K562 (cell line): ENCODE data around the gene PRCP. TPM values are rescaled to one million over a fixed set of nuclear protein-coding genes. Genes with fewer than 3 reads are reported as not detected.
A peak's percentile ranks its signal among the peaks of the same experiment; 100 is the strongest.
"Not testable (repeated sequence)": the region's sequence is repeated elsewhere in the genome, so short reads cannot be mapped to it uniquely, and the experiment has no call there.

Experiments
- ATAC-seq: fragments of 200-7000 bp; cut with Tn5 transposase; 3 replicates; pipeline ENCODE4 v1.9.1; 2020; ENCODE audit warnings: moderate library complexity
- BruUV-seq: library from RNA; stranded (reverse); fragments of 400-500 nt; replicated peaks from 2 replicates; lab custom pipeline; 2021; lab: Mats Ljungman, UMichigan
- CTCF ChIA-PET: fragments of 300-600 bp; formaldehyde crosslinking; extraction: SDS; loops from one replicate; lab custom pipeline; 2021; ENCODE audit warnings: low intra/inter-chr PET ratio; lab: Yijun Ruan, JAX
- POLR2A ChIA-PET: fragments of 300-600, 350-650 bp; sonication (Branson Sonifier 250); formaldehyde crosslinking; extraction: SDS; loops from one replicate; lab custom pipeline; 2021; ENCODE audit warnings: antibody characterized with exemption, inconsistent platforms; lab: Yijun Ruan, JAX
- DNase-seq, 4 experiments: peaks; one replicate each; pipeline versions ENCODE4 v3.0.0 to v3.0.0-alpha.2; 2011 to 2018; ENCODE audit warnings: low spot score in 3 of 4, mixed read lengths in 3 of 4; ENCODE audit errors: extremely low read depth in 1 of 4
- FAIRE-seq: peaks from 2 replicates; lab custom pipeline; 2011; peaks lifted over from hg19 to GRCh38; lab: Jason Lieb, UNC
- H2AFZ ChIP-seq: 2 replicates; pipeline ENCODE4 v1.6.0; 2011; ENCODE audit warnings: low read depth, low read length, control low read depth, inconsistent platforms
- H3K27ac ChIP-seq: fragments of 200-600 bp; 3 replicates; pipeline ENCODE4 v1.8.0; 2011; ENCODE audit warnings: low read depth, mild to moderate bottlenecking, control low read depth, inconsistent platforms, low read length, moderate library complexity, mixed read lengths; ENCODE audit errors: extremely low read depth
- H3K27me3 ChIP-seq, 2 experiments: fragments of 300-600 bp in 1 of 2; 2 replicates in 1 of 2; 3 replicates in 1 of 2; pipeline versions ENCODE4 v1.6.0 to v1.8.0; 2011; ENCODE audit warnings: inconsistent platforms in 2 of 2, low read length in 2 of 2, mild to moderate bottlenecking in 1 of 2, mixed read lengths in 1 of 2, moderate library complexity in 1 of 2; ENCODE audit not compliant: control insufficient read depth in 2 of 2, insufficient read depth in 2 of 2
- H3K36me3 ChIP-seq: fragments of 300-600 bp; 3 replicates; pipeline ENCODE4 v1.8.0; 2011; ENCODE audit warnings: mild to moderate bottlenecking, low read length, inconsistent platforms; ENCODE audit not compliant: control insufficient read depth, insufficient read depth
- H3K4me1 ChIP-seq, 2 experiments: fragments of 200-600 bp in 1 of 2; replicated peaks in 1 of 2; 2 replicates in 1 of 2; 3 replicates in 1 of 2; pipeline versions ENCODE4 v1.5.1 to v1.8.0; 2011; ENCODE audit warnings: inconsistent platforms in 2 of 2, low read length in 2 of 2, mild to moderate bottlenecking in 1 of 2, mixed read lengths in 1 of 2, moderate library complexity in 1 of 2; ENCODE audit not compliant: control insufficient read depth in 2 of 2, insufficient read depth in 2 of 2
- H3K4me2 ChIP-seq: 2 replicates; pipeline ENCODE4 v1.6.1; 2011; ENCODE audit warnings: low read length, control low read depth, inconsistent platforms, mixed read lengths; ENCODE audit not compliant: insufficient read depth
- H3K4me3 ChIP-seq: fragments of 200-600 bp; sonication (generic), shearing (Covaris generic); 2 replicates; pipeline ENCODE4 v1.5.1; 2016; ENCODE audit warnings: control low read depth, inconsistent platforms
- H3K79me2 ChIP-seq: fragments of 200-600 bp; 3 replicates; pipeline ENCODE4 v1.8.0; 2011; ENCODE audit warnings: low read length, inconsistent platforms; ENCODE audit not compliant: control insufficient read depth, insufficient read depth
- H3K9ac ChIP-seq, 2 experiments: 2 replicates each; pipeline versions ENCODE4 v1.6.0 to v1.6.1; 2011; ENCODE audit warnings: low read depth in 2 of 2, low read length in 2 of 2, control low read depth in 1 of 2, inconsistent platforms in 1 of 2, mild to moderate bottlenecking in 1 of 2, mixed read lengths in 1 of 2; ENCODE audit not compliant: insufficient read depth in 1 of 2
- H3K9me1 ChIP-seq: one replicate; pipeline ENCODE4 v1.6.0; 2011; ENCODE audit warnings: inconsistent platforms, mild to moderate bottlenecking, low read length, moderate library complexity; ENCODE audit not compliant: control insufficient read depth, insufficient read depth
- H3K9me3 ChIP-seq: replicated peaks from 2 replicates; pipeline ENCODE4 v1.5.1; 2011; ENCODE audit warnings: low read depth, low read length, inconsistent platforms; ENCODE audit not compliant: control insufficient read depth, insufficient read depth
- H4K20me1 ChIP-seq: replicated peaks from 2 replicates; pipeline ENCODE4 v1.6.1; 2011; ENCODE audit warnings: low read length, inconsistent platforms, mixed read lengths; ENCODE audit not compliant: control insufficient read depth, insufficient read depth
- NCOA1 ChIP-seq: fragments of 450-650 bp; IDR thresholded peaks from 2 replicates; pipeline ENCODE4 v1.6.1; 2016; ENCODE audit warnings: low read depth
- ZFP1 ChIP-seq: fragments of 450-650 bp; formaldehyde crosslinking; IDR thresholded peaks from 2 replicates; pipeline ENCODE4 v1.4.0; 2020; ENCODE audit warnings: mild to moderate bottlenecking, mixed read lengths
- ZNF224 ChIP-seq: sonication (generic); formaldehyde crosslinking; IDR thresholded peaks from 2 replicates; pipeline ENCODE4 v1.8.0; 2022; ENCODE audit warnings: mild to moderate bottlenecking, missing genetic modification reagents
- WGBS: fragments of 100-300 bp; shearing (Covaris generic); methylation state at CpG from one replicate; pipeline ENCODE4 v1.1.6; 2016; ENCODE audit warnings: low coverage, mixed read lengths; ENCODE audit not compliant: insufficient coverage; ENCODE audit errors: missing lambda C conversion rate; 5-methylcytosine and 5-hydroxymethylcytosine counted together
- in situ Hi-C: fragments of 300-500 bp; cut with MboI; formaldehyde crosslinking; loops from 4 replicates; pipeline ENCODE4 v1.15.0; 2018; ENCODE audit warnings: inconsistent platforms, mixed read lengths
- intact Hi-C: fragments of 100-400 bp; cut with micrococcal nuclease; formaldehyde crosslinking; loops from 2 replicates; pipeline ENCODE4 v1.14.2; 2022
- polyA plus RNA-seq, 8 experiments: library from polyadenylated mRNA; depleted of rRNA in 4 of 8; stranded (reverse) in 5 of 8; unstranded in 3 of 8; fragments of >200 nt; fragmentation: Nextera tagmentation in 2 of 8; fragmentation: Illumina TruSeq in 1 of 8; extraction: Ambion mirVana in 2 of 8; extraction: Trizol in 1 of 8; gene quantifications; 2 replicates each; pipeline versions ENCODE4 v1.2.1 to v1.2.3, GENCODE V29; 2011 to 2014; ENCODE audit warnings: inconsistent platforms in 1 of 8, missing spikeins in 1 of 8
- total RNA-seq, 7 experiments: library from RNA; depleted of rRNA in 6 of 7; stranded (reverse); fragments of >200 nt in 6 of 7; fragmentation: Illumina TruSeq in 2 of 7; extraction: Trizol in 2 of 7; gene quantifications; 2 replicates each; pipeline versions ENCODE4 v1.2.1 to v1.2.3, GENCODE V29; 2011 to 2021; ENCODE audit warnings: low replicate concordance in 1 of 7
- TF ChIP-seq, protein P1 (sequence below), 2 experiments: fragments of 450-650 bp; formaldehyde crosslinking in 1 of 2; IDR thresholded peaks; 2 replicates each; pipeline versions ENCODE4 v1.4.0 to v1.6.1; 2014 to 2020; ENCODE audit warnings: mild to moderate bottlenecking in 2 of 2, borderline replicate concordance in 1 of 2, low read depth in 1 of 2

The PRCP gene
- total and polyA plus RNA-seq, 9 of the 15 experiments (the other 6 are each of a cell fraction or from before 2014, with no cell fraction given), result 9.5 to 43.1 (median 23.2) TPM

DNA sequence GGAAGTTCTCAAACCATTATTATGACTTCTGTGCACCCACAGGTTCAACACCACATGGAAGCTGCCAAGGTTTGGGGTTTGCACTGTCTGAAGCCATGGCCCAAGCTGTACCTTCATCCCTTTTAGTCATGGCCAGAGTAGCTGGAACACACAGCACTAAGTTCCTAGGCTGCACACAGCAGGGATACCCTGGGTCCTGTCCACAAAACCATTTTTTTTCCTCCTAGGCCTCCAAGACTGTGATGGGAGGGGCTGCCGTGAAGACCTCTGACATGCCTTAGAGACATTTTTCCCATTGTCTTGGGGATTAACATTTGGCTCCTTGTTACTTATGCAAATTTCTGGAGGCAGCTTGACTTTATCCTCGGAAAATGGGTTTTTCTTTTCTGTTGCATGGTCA is 44.0 kb upstream of the PRCP start:
- Histone ChIP-seq H4K20me1 (no peaks in the 10 kb centered on the region), H3K79me2 (no peaks in the 10 kb centered on the region), H3K27ac (no peak overlapping the region), H3K4me1 (0 out of 5 replicates have a peak, but pooled peaks cover 0 to 3% of the 10 kb centered on the region in 2 experiments), H3K36me3 (no peaks in the 10 kb centered on the region), H3K4me3 (no peak overlapping the region), H3K27me3 (0 out of 5 replicates have a peak, but pooled peaks cover 0 to 4% of the 10 kb centered on the region in 2 experiments), H2AFZ (no peak overlapping the region), H3K9me1 (no peaks in the 10 kb centered on the region), H3K4me2 (no peak overlapping the region), H3K9ac (no peak overlapping the region), H3K9me3 (no peaks in the 10 kb centered on the region)
- in situ Hi-C loops (no loop called here), intact Hi-C loops (no loop called here)
- CTCF ChIA-PET, result no interaction called here
- no TSS peak for BruUV-seq
- DNase-seq (no peak), FAIRE-seq (no peak), ATAC-seq (peak; percentile 51; the same call in 2 of the 3 replicates)
- TF ChIP-seq ZFP1 (CRISPR knock-in tag) (no peak), ZNF224 (CRISPR knock-in tag) (no peak), NCOA1 (no peak)
- TF ChIP-seq, protein P1, sequence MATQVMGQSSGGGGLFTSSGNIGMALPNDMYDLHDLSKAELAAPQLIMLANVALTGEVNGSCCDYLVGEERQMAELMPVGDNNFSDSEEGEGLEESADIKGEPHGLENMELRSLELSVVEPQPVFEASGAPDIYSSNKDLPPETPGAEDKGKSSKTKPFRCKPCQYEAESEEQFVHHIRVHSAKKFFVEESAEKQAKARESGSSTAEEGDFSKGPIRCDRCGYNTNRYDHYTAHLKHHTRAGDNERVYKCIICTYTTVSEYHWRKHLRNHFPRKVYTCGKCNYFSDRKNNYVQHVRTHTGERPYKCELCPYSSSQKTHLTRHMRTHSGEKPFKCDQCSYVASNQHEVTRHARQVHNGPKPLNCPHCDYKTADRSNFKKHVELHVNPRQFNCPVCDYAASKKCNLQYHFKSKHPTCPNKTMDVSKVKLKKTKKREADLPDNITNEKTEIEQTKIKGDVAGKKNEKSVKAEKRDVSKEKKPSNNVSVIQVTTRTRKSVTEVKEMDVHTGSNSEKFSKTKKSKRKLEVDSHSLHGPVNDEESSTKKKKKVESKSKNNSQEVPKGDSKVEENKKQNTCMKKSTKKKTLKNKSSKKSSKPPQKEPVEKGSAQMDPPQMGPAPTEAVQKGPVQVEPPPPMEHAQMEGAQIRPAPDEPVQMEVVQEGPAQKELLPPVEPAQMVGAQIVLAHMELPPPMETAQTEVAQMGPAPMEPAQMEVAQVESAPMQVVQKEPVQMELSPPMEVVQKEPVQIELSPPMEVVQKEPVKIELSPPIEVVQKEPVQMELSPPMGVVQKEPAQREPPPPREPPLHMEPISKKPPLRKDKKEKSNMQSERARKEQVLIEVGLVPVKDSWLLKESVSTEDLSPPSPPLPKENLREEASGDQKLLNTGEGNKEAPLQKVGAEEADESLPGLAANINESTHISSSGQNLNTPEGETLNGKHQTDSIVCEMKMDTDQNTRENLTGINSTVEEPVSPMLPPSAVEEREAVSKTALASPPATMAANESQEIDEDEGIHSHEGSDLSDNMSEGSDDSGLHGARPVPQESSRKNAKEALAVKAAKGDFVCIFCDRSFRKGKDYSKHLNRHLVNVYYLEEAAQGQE (IDR thresholded peaks at IDR 0.05; ENCODE audit: borderline replicate concordance), result no peak
- TF ChIP-seq, protein P1 (CRISPR knock-in tag; IDR thresholded peaks at IDR 0.05; ENCODE audit: low read depth), result no peak
- 8% methylated on average over 2 of the region's 2 CpGs for WGBS
- POLR2A ChIA-PET, result interaction anchor here (0.6 kb wide), 1 partner anchor 71 kb away, joined by 3 read pairs; no protein-coding TSS in a partner anchor

- H3K79me2 ChIP-seq, H2AFZ ChIP-seq, H3K4me3 ChIP-seq, H3K36me3 ChIP-seq, in situ Hi-C loops, H3K27ac ChIP-seq, H3K9me3 ChIP-seq, CTCF ChIA-PET, H4K20me1 ChIP-seq, intact Hi-C loops, H3K9ac ChIP-seq, H3K9me1 ChIP-seq, H3K4me1 ChIP-seq, ATAC-seq, H3K4me2 ChIP-seq, BruUV-seq, H3K27me3 ChIP-seq, FAIRE-seq, DNase-seq: not testable (repeated sequence)
- WGBS, result 10% methylated on average over 1 of the region's 1 CpG
- POLR2A ChIA-PET, result interaction anchor here (0.6 kb wide), 1 partner anchor 71 kb away, joined by 3 read pairs; no protein-coding TSS in a partner anchor
Measured at GRCh38 chr11:82943430-82943829, 43.2 kb upstream of the PRCP start.
